GM19324 (cell line): ENCODE measurements around the gene ZC3H10.

Source experiments
- ATAC-seq: cut with Tn5 transposase; IDR thresholded peaks from one replicate; pipeline ENCODE4 v1.9.1; 2021; ENCODE audit warnings: mild to moderate bottlenecking, moderate library complexity; ENCODE audit not compliant: unreplicated experiment, low FRiP score

The ZC3H10 gene

GRCh38 chr12:56126732-56127239, 8.7 kb downstream of the ZC3H10 start:
- ATAC-seq, result no peak

GRCh38 chr12:56127485-56127887, 9.4 kb downstream of the ZC3H10 start:
- no peak for ATAC-seq

- ATAC-seq, result peak; percentile 89
These were observed 10.0 kb downstream of the ZC3H10 start, which contains the start of gene ESYT1 for GRCh38 chr12:56127888-56128669. ESYT1 (plus strand) TSS chr12:56128267; CDS start chr12:56128320, 53 bp downstream.

DNA sequence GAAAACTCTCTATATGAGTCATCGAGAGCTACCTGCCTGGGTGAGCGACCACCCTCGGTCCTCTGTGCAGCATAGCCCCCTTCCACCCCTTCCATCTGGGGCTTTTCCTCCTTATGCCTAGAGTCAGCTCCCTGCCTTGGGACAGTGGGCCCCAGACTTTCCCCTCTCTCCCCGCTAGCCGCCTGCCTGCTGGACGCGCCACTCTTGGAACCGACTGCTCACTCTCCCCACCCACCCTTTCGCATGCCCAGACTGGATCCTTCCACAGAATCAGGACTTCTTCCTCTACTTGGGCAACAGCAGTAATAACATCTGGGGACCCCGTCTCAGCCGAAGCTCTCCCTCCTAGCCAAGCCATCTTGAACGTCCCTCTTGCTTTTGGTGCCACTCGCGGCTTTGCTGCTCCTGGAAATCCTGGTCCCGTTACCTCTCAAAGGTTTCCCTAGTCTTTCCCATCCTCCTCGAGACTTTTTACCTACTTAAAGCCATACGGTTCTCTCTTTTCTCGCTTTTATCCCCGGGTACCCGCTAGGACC, 10.7 kb downstream of the ZC3H10 start:
- no peak for ATAC-seq

GRCh38 chr12:56129206-56129941, 11.3 kb downstream of the ZC3H10 start:
- ATAC-seq, result peak; percentile 35

DNA sequence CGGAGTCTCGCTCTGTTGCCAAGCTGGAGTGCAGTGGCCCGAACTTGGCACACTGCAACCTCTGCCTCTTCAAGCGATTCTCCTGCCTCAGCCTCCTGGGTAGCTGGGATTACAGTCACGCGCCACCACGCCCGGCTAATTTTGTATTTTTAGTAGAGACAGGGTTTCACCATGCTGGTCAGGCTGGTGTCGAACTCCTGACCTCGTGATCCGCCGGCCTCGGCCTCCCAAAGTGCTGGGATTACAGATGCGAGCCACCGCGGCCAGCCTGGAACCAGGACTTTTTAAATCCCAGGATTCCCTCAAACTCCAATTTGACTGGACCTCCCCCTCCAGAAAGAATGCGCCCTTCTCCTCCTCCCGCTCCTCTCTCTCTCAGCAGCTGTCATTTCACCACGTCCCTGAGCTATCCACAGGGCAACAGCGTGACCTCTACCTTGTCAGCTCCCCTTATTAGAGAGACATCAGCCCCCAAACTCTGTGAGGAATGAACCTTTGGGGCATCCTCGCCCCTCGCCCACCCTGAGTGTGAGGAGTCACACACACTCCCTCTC, 12.0 kb downstream of the ZC3H10 start:
- ATAC-seq, result no peak

- ATAC-seq, result no peak
These were observed 12.8 kb downstream of the ZC3H10 start for GRCh38 chr12:56130876-56131275.

GRCh38 chr12:56134897-56135296, 16.8 kb downstream of the ZC3H10 start:
- no peak for ATAC-seq

DNA sequence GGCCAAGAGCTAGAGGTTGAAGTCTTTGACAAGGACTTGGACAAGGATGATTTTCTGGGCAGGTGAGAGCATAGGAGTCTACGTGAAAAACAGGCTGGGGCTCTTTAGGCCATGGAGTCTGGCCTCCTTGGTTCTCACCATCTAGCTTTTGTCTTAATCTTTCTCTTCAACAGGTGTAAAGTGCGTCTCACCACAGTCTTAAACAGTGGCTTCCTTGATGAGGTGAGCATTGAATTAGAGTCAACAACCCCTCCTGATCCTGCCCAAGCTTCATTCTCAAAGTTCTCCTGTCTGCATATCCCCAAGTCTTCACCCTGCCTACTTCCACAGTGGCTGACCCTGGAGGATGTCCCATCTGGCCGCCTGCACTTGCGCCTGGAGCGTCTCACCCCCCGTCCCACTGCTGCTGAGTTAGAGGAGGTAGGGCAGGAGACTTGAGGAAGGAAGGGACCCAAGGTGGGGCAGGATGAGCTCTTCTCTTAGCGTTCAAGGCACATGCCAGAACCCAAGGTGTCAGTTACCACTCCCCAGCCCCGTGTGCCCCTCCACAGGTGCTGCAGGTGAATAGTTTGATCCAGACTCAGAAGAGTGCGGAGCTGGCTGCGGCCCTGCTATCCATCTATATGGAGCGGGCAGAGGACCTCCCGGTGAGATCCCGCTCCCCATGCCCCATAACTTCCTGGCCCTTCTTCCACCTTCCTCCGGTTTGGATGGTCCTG, 19.9 kb downstream of the ZC3H10 start:
- ATAC-seq, result no peak

DNA sequence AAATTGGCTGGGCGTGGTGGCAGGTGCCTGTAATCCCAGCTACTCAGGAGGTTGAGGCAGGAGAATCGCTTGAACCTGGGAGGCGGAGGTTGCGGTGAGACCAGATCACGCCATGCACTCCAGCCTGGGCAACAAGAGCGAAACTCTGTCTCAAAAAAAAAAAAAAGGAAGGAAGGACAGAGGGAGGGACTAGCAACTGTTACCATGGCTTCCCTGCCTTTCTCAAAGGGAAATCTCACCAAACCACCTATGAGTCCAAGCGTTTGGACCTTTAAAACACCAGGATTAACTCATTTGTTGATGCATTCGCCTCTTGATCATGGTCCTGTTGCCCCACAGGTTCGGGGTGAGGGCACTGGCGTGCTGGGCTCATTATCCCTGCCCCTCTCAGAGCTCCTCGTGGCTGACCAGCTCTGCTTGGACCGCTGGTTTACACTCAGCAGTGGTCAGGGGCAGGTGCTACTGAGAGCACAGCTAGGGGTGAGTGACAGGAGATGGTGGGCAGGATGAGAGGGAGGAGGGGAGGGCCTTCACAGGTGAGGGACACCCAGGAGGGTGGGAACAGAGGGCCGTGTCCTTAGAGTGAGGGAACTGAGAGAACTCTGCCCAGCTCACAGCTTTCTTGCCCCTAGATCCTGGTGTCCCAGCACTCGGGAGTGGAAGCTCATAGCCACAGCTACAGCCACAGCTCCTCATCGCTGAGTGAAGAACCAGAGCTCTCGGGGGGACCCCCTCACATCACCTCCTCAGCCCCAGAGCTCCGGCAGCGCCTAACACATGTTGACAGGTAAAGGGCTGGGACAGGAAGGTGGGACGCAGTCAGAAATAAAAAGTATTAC, 24.1 kb downstream of the ZC3H10 start:
- ATAC-seq, result no peak

DNA sequence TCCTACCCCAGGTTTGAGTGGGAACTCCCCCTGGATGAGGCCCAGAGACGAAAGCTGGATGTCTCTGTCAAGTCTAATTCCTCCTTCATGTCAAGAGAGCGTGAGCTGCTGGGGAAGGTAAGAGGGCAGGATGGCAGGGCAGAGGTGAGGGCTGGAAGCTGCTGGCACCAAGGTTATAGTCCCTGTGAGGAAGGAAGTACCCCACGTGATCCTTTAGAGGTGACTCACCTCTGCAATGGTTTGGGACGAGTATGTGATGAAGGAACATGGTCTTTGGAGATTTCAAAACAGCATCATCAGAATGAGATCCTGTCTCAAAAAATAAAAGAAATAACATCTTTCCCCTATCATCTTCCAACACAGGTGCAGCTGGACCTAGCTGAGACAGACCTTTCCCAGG, 25.2 kb downstream of the ZC3H10 start:
- ATAC-seq, result no peak

DNA sequence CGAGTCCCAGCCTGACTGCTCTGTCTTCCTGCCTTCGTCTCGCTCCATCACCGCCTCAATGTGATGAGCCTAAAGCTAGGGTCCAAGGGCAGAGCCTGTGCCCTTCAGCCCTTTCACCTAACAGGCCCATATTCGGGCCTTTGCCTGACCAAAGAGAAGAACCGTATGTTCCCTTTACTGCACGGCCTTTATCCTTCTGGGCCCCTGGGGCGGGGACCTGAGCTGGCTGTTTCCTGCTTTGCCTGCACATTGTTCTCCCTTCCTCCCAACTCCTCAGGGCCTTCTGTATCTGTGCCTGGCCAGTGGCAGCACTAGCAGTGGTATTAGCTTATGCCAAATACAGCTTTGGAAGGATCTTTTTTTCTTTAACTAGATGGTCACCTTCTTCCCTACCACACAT, 25.8 kb downstream of the ZC3H10 start:
- no peak for ATAC-seq

DNA sequence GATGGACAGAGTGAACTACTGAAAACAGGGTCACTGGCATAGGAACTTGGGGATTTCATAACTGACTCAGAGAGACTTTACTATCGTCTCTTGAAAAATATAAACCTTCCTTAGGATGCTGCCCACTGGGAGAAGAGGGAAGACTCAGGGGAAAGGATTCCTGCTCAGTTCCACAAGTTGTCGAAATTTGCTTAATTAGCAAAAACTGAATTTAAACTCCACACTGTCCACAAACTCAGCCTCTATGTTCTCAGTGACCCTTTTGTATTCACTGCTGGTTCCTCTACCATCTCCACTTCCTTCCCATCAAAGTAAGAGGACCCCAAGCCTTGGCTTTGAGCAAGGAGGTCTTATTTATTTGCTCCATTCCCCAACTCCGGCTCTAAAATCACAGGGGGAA, 27.2 kb downstream of the ZC3H10 start:
- ATAC-seq, result no peak

DNA sequence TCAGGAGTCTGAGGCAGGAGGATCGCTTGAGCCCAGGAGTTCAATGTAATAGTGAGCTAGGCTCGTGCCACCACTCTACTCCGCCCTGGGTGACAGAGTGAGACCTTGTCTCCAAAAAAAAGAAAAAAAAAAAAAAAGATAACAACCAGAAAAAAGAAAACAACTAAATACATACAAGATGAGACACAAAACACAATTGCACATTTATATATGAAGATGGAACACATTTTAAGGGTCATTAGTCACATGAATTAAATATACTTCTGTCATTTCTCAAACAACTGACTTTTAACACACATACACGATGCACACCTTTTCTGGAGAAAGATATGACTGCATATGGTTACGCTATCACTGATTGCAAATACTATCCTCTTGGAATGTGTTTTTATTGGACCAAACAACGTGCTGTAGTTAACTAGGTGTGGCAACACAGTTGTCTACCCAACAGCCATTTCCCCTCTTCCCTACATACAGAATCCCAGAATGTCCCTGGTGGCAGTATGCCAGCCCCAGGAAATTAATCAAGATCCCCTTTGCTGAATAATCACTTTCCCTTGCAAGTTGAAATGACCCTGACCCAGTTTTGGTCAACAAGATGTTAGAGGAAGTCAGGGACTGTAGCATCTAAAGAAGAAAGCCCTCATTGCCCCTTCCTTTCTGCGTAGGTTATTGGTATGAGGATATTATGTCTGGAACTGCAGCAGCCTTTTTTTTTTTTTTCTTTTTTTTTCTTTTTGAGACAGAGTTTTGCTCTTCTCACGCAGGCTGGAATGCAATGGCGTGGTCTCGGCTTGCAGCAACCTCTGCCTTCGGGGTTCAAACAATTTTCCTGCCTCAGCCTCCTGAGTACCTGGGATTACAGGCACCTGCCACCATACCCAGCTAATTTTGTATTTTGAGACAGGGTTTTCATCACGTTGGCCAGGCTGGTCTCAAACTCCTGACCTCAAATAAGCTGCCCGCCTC, 28.7 kb downstream of the ZC3H10 start:
- ATAC-seq, result no peak

GRCh38 chr12:56150563-56150962, 32.5 kb downstream of the ZC3H10 start:
- no peak for ATAC-seq

DNA sequence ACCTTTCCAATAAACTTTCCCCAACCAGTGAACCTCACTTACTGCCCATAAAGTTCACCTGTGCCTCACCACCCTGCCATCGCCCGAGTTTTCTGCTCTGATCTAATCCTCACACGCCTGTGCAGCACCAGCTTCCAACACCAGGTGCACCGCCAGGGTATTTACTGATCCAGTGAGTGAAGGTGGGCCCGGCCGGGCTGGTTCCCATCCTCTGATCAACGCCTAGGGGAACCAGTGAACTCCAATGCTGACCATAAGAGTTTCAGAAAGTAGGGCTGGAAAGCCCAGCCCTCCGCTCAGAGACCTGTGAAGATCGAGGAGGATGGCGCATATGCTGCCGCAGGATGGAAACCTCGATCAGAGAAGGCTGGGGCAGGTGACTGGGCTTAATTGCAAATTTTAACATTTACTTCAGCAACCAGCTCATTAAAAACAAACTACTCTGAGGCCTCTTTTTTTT, 33.6 kb downstream of the ZC3H10 start:
- peak; percentile 35 for ATAC-seq

- ATAC-seq, result peak; percentile 89
These were observed 34.2 kb downstream of the ZC3H10 start, which contains the start of gene MYL6B for GRCh38 chr12:56152132-56152755. MYL6B (plus strand) TSS chr12:56152587; CDS start chr12:56153919, 1,332 bp downstream.
